Measurements from ENCODE around the gene PTRHD1.

The PTRHD1 gene

DNA sequence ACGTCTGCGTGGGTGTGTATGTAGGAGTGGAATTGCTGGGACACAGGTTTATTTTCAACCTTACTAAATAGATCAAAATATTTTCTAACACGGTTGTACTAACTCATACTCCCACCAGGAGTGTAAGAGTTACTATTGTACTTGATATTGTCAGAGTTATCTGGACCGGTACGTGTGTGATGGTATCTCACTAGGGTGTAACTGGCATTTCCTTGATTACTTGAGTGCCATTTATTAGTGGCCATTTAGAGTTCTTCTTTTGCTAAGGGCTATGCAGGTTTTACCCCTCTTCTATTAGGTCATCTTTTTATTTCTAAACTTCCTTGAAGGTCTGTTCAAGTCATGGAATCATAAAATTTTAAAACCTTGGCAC, 33.6 kb upstream of the PTRHD1 start:
- TF ChIP-seq, protein P1, sequence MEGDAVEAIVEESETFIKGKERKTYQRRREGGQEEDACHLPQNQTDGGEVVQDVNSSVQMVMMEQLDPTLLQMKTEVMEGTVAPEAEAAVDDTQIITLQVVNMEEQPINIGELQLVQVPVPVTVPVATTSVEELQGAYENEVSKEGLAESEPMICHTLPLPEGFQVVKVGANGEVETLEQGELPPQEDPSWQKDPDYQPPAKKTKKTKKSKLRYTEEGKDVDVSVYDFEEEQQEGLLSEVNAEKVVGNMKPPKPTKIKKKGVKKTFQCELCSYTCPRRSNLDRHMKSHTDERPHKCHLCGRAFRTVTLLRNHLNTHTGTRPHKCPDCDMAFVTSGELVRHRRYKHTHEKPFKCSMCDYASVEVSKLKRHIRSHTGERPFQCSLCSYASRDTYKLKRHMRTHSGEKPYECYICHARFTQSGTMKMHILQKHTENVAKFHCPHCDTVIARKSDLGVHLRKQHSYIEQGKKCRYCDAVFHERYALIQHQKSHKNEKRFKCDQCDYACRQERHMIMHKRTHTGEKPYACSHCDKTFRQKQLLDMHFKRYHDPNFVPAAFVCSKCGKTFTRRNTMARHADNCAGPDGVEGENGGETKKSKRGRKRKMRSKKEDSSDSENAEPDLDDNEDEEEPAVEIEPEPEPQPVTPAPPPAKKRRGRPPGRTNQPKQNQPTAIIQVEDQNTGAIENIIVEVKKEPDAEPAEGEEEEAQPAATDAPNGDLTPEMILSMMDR (IDR thresholded peaks at IDR 0.05; ENCODE audit: insufficient read depth, low read length, poor library complexity, severe bottlenecking), result no peak
- Histone ChIP-seq H3K36me3 (ENCODE audit: control insufficient read depth, insufficient read depth, low read length) (peaks cover 17% of the 10 kb centered on the region), H3K4me3 (replicated peaks; ENCODE audit: low read depth, low read length) (no peak overlapping the region), H3K27me3 (replicated peaks; ENCODE audit: control insufficient read depth, insufficient read depth, low read length) (no peaks in the 10 kb centered on the region)
- DNase-seq (ENCODE audit: extremely low read depth, insufficient read length), result no peak

DNA sequence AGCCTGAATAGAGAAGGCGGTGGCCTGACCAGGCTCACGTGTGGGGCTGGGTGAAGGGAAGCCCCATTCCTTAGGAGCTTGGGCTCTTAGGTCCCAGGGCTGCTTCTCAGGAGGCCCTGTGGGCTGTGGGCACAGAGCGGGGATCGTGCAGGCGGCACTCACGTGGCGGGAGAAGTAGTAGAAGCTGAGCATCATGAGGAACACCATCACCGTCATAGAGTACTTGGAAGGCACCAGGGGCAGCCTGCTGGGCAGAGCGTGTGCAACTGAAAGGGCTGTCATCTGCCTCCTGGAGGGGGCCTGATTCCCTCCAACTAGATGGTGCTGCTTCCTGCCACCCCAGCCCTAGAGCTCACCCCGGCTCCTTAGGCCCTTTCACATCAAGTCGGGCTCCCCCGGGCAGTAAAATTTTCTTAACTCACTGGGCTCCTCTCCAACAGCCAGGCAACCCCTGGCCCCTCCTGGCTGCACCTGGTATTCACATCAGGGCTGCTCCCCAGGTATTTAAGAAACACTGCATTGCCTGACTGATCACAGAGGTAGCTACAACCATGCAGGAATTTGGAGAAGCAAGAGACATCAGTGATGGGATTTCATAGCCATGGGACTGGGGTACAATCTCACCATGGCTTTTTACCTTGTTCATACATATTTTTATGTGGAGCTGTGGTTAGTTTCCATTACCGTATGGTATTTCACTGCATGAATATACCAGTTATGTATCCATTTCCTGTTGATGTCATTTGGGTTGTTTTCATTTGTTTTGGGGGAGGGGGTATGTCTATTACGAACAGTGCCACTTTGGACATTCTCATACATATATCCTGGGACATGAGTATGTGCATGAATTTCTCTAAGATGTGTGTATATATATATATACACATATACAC, 32.9 kb upstream of the PTRHD1 start:
- Histone ChIP-seq H3K27me3 (replicated peaks; ENCODE audit: control insufficient read depth, insufficient read depth, low read length) (no peaks in the 10 kb centered on the region), H3K36me3 (ENCODE audit: control insufficient read depth, insufficient read depth, low read length) (peaks cover 20% of the 10 kb centered on the region), H3K4me3 (replicated peaks; ENCODE audit: low read depth, low read length) (no peak overlapping the region)
- DNase-seq (ENCODE audit: extremely low read depth, insufficient read length), result no peak
- TF ChIP-seq, protein P1 (IDR thresholded peaks at IDR 0.05; ENCODE audit: insufficient read depth, low read length, poor library complexity, severe bottlenecking), result no peak

DNA sequence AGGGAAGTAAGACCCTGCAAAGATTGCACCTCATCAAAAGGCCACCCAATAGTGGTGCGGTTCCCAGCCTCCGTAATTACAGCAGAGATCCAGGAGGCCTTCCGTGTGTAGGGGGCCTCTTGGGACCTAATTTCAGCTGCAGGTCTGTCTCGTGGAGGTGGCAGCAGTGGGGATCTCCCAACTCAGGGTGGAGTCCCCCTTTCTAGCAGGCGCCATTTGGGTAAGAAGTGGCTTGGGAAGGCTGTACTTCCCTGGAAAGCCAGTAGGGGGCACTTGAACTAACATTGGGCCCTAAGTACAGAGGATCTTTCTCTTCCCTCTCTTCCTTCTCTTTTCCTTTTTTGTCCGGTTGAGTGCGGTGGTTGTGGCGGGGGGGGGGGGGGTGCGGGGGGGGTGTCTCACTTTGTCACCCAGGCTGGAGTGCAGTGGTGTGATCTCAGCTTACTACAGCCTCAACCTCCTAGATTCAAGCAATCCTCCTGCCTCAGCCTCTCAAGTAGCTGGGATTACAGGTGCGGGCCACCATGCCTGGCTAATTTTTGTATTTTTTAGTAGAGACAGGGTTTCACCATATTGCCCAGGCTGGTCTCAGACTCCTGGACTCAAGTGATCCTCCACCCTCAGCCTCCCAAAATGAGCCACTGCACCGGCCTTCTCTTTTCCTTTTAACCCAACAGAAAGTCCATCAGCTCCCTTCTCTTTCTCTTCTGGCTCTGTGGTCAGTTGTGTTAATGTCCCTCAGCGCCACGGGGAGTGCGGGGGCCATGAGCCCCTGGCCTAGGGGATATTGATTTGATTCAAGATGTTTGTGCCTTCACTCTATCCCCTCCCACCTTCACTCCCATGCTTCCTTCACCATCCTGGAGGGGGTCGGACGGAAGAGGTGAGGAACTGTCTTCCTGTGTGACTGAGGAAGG, 32.0 kb upstream of the PTRHD1 start:
- DNase-seq (ENCODE audit: extremely low read depth, insufficient read length), result no peak
- Histone ChIP-seq H3K27me3 (replicated peaks; ENCODE audit: control insufficient read depth, insufficient read depth, low read length) (no peaks in the 10 kb centered on the region), H3K4me3 (replicated peaks; ENCODE audit: low read depth, low read length) (no peak overlapping the region), H3K36me3 (ENCODE audit: control insufficient read depth, insufficient read depth, low read length) (peaks cover 19% of the 10 kb centered on the region)
- TF ChIP-seq, protein P1 (IDR thresholded peaks at IDR 0.05; ENCODE audit: insufficient read depth, low read length, poor library complexity, severe bottlenecking), result peak; percentile 55

DNA sequence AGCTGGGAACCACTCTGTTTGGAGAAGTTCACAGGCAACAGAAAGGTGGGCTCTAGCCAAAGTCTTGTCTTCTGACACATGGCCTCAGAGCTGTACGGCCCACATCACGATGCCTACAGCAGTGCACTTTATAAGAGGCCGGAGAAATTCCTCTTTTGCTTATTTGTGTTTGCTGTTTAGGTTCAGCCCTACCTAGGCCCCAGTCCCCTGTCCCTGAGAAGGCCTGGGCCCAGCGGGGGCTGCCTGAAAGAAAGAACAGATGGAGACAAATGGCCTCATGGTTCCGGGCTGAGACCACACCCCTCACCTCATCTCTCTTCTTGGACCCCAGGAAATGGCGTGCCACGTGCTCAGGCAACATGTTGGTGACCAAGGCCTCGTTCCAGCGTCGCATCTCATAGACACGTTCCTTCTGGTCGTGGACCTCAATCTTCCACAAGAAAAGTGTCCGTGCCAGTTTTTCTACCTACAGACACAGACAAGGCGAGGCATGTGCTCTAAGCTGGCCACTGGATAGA, 30.9 kb upstream of the PTRHD1 start:
- peaks cover 20% of the 10 kb centered on the region for H3K36me3 ChIP-seq (ENCODE audit: control insufficient read depth, insufficient read depth, low read length)
- H3K27me3 ChIP-seq (replicated peaks; ENCODE audit: control insufficient read depth, insufficient read depth, low read length), result no peaks in the 10 kb centered on the region
- DNase-seq (ENCODE audit: extremely low read depth, insufficient read length), result no peak
- TF ChIP-seq, protein P1 (IDR thresholded peaks at IDR 0.05; ENCODE audit: insufficient read depth, low read length, poor library complexity, severe bottlenecking), result no peak
- H3K4me3 ChIP-seq (replicated peaks; ENCODE audit: low read depth, low read length), result no peak overlapping the region

DNA sequence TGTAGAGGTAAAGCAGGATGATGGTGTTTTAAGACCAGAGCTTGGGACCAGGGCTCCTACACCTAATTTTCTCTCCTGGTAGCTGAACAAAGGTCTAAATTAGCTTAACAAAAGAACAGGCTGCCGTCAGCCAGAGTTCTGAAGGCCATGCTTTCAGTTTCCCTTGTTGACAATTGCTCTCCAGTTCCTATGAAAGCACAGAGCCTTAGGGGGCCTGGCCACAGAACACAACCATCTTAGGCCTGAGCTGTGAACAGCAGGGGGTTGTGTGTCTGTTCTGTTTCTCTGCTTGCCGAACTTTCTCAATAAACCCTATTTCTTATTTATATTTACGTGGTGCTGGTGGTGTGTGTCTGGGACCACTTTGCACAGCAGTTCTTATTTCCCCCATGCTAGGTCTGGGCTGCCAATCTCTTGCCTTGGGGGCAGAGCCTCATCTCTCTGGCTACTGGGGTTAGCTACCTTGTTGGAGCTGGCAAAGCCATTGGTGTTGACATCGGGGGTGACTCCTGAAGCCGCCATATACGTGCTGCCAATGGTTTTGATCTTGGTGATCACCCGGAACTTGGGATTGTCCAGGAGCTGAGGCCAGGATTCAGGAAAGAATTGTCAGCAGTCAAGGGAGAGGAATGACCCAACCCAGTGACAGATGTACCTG, 29.0 kb upstream of the PTRHD1 start:
- Histone ChIP-seq H3K4me3 (replicated peaks; ENCODE audit: low read depth, low read length) (no peak overlapping the region), H3K27me3 (replicated peaks; ENCODE audit: control insufficient read depth, insufficient read depth, low read length) (no peaks in the 10 kb centered on the region), H3K36me3 (ENCODE audit: control insufficient read depth, insufficient read depth, low read length) (peaks cover 25% of the 10 kb centered on the region)
- DNase-seq (ENCODE audit: extremely low read depth, insufficient read length), result no peak
- TF ChIP-seq, protein P1 (IDR thresholded peaks at IDR 0.05; ENCODE audit: insufficient read depth, low read length, poor library complexity, severe bottlenecking), result no peak

Data from GM06990 (cell line).